Measurements from ENCODE around the gene NT5C2. TPM values are rescaled to one million over a fixed set of nuclear protein-coding genes. Genes with fewer than 3 reads are reported as not detected.

NT5C2 gene
- total RNA-seq, 4 donors from 2014 or later = 91.2 to 98.3 (median 92.5) TPM

GRCh38 chr10:103103989-103104388 is 89.1 kb downstream of the NT5C2 start:
- no peak overlapping the region for H3K27ac ChIP-seq
- intact Hi-C loops (cut with DNase I) = loop anchor here (10.0 kb wide), 1 partner anchor 141 kb away; the partner anchor contains the start of gene RPEL1
- H3K27me3 ChIP-seq = no peaks in the 10 kb centered on the region
- TF ChIP-seq POLR2A (IDR thresholded peaks at IDR 0.05) (no peak), CTCF (IDR thresholded peaks at IDR 0.05) (no peak)
- no peaks in the 10 kb centered on the region for H3K4me1 ChIP-seq
- WGBS, 2 donors = 89 to 93% methylated on average over 2 of the region's 2 CpGs
- DNase-seq = no peak
- no peaks in the 10 kb centered on the region for H3K9me3 ChIP-seq
- no peak overlapping the region for H3K4me3 ChIP-seq
- peaks cover 8 to 95% (median 16%) of the 10 kb centered on the region in 3 donors for H3K36me3 ChIP-seq

- Histone ChIP-seq H3K36me3 (peaks cover 7 to 98% (median 27%) of the 10 kb centered on the region in 3 donors), H3K27me3 (no peaks in the 10 kb centered on the region), H3K9me3 (no peaks in the 10 kb centered on the region), H3K27ac (no peak overlapping the region), H3K4me3 (no peak overlapping the region), H3K4me1 (no peaks in the 10 kb centered on the region)
- 91% methylated on average over 3 of the region's 3 CpGs for WGBS, 2 donors
- intact Hi-C loops (cut with DNase I) = loop anchor here (10.0 kb wide), 1 partner anchor 143 kb away; the partner anchor contains the start of gene RPEL1
- no peak for DNase-seq
- TF ChIP-seq POLR2A (IDR thresholded peaks at IDR 0.05) = no peak
- TF ChIP-seq CTCF (IDR thresholded peaks at IDR 0.05) = no peak
Observed at GRCh38 chr10:103102195-103102594, 90.9 kb downstream of the NT5C2 start.

GRCh38 chr10:103100620-103101019 is 92.5 kb downstream of the NT5C2 start:
- 73 to 91% methylated on average over 2 of the region's 2 CpGs for WGBS, 2 donors
- no peak overlapping the region for H3K4me3 ChIP-seq
- H3K9me3 ChIP-seq = no peaks in the 10 kb centered on the region
- H3K27me3 ChIP-seq = no peaks in the 10 kb centered on the region
- H3K27ac ChIP-seq = no peak overlapping the region
- no peaks in the 10 kb centered on the region for H3K4me1 ChIP-seq
- H3K36me3 ChIP-seq = peaks cover 0 to 99% (median 27%) of the 10 kb centered on the region in 3 donors
- intact Hi-C loops (cut with DNase I) = loop anchor here (10.0 kb wide), 1 partner anchor 144 kb away; the partner anchor contains the start of gene RPEL1
- no peak for DNase-seq
- TF ChIP-seq POLR2A (IDR thresholded peaks at IDR 0.05) = no peak
- no peak for TF ChIP-seq CTCF (IDR thresholded peaks at IDR 0.05)

GRCh38 chr10:103098240-103098639 is 94.8 kb downstream of the NT5C2 start:
- DNase-seq = no peak
- Histone ChIP-seq H3K4me3 (no peak overlapping the region), H3K4me1 (no peaks in the 10 kb centered on the region), H3K9me3 (no peaks in the 10 kb centered on the region), H3K27me3 (no peaks in the 10 kb centered on the region), H3K36me3 (peaks cover 11 to 99% (median 29%) of the 10 kb centered on the region in 3 donors), H3K27ac (no peak overlapping the region)
- intact Hi-C loops (cut with DNase I) = no loop called here
- no peak for TF ChIP-seq CTCF (IDR thresholded peaks at IDR 0.05)
- TF ChIP-seq POLR2A (IDR thresholded peaks at IDR 0.05) = no peak

GRCh38 chr10:103096130-103096529 is 96.9 kb downstream of the NT5C2 start:
- Histone ChIP-seq H3K4me1 (no peaks in the 10 kb centered on the region), H3K27ac (no peak overlapping the region), H3K36me3 (peaks cover 26 to 100% (median 43%) of the 10 kb centered on the region in 3 donors), H3K27me3 (no peaks in the 10 kb centered on the region), H3K4me3 (no peak overlapping the region), H3K9me3 (no peaks in the 10 kb centered on the region)
- no peak for DNase-seq
- intact Hi-C loops (cut with DNase I) = no loop called here
- WGBS, 2 donors = 71 to 79% methylated on average over 3 of the region's 3 CpGs
- TF ChIP-seq CTCF (IDR thresholded peaks at IDR 0.05) (no peak), POLR2A (IDR thresholded peaks at IDR 0.05) (no peak)
